T-helper 1 cell treated with Interleukin-12 subunit alpha and Interleukin-12 subunit beta and Interleukin-4 antibody, amounts not matched to agents 30 ng/mL and 1 ng/mL, for 36 hours (primary cell): ENCODE data around the gene CFAP45. TPM values are rescaled to one million over a fixed set of nuclear protein-coding genes. Genes with fewer than 3 reads are reported as not detected.

Source experiments
- intact Hi-C: fragments of 100-400 bp; cut with micrococcal nuclease; formaldehyde crosslinking; loops from one replicate; pipeline ENCODE4 v1.15.1; 2024
- total RNA-seq: library from RNA; stranded (reverse); gene quantifications from 2 replicates; pipeline ENCODE4 v1.2.3, GENCODE V29; 2022

CFAP45 gene
- total RNA-seq, 1 donor from 2014 or later, result 0.76 TPM

GRCh38 chr1:159937054-159937750 lies 37.2 kb upstream of the CFAP45 start:
- intact Hi-C loops, result loop anchor here (2.0 kb wide), 1 partner anchor 148 kb away; no protein-coding TSS in a partner anchor

GRCh38 chr1:159936273-159936904 lies 36.4 kb upstream of the CFAP45 start:
- intact Hi-C loops, result loop anchor here (1.0 to 2.0 kb wide), 4 partner anchors 11 to 148 kb away; partner anchors contain the start of gene TAGLN2

GRCh38 chr1:159935719-159936272 lies 35.8 kb upstream of the CFAP45 start:
- intact Hi-C loops, result loop anchor here (1.0 to 2.0 kb wide), 4 partner anchors 10 to 149 kb away; partner anchors contain the start of gene TAGLN2

DNA sequence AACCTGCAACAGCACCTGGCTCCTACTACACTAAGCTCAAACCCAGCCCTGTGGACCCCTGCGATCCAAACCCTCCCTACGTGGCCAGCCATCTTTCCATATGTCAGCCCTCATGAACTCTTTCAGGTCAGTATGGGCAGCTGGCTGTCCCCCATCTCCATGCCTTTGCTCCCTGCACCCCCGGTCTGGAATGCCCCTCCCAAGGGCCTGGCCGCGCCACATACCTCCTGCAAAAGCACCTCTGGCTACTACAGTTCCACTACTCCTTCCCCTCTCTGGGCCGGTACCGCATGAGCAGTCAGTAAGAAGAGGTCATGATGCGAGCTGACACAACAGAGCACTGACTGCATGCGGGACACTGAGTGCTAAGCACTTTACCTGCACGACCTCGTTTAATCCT lies 35.3 kb upstream of the CFAP45 start:
- intact Hi-C loops, result no loop called here

DNA sequence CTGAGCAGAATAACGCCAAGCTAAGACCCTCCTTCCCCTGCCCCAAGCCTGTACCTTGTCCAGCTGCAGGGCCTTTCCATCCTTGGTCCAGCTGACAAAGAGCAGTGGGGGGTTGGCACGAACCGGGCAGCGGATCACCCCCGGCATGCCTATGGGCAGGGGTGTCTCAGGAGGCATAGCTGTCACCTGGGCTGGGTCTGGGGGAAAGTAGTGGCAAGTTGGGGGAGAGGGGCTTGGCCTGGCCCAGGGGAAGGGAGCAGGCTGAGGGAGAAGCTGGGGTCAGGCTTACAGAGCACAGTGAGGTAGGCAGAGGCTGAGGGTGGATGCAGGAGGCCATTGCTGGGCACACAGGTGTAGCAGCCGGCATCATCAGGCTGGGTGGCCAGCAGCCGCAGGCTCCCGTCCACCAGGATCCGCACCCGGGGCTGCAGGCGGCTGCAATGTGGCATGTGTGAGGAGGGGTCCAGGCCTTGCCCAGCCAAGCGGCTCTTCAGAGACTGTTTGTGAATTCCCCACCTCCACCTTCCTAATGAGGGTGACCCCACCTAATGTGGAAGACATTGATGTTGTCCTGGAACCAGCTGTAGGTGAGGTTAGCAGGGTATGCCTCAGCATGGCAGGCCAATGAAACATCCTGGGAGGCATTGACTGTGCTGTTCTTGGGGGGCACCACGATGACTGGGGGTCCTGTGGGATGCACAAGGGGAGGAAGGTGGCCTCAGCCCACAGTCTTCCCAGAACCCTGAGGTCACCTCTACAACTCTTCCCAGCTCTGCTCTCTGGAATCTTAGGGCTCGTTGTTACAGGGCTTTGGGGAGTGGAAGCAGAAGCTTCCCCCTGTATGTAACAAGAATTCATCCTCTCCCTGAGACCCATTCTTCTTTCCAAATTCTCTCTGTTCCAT lies 34.4 kb upstream of the CFAP45 start:
- intact Hi-C loops, result no loop called here

DNA sequence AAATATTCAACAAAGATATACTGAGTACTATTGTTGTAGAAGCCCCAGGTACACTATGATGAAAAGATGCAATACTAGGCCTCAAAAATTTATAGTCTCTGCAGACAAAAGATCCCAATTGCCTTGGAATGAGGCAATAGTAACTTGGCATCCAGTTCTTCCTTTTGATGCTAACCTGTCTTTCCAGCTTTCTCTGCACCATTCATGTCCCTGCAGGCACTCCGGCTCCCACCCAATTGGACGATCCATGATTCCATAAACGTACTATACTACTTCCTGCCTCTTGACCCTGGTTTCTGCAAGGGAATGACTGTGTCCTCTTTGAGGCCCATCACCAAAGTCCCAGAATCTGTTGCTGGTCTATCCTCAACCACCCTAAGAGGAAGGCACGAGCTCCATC lies 33.4 kb upstream of the CFAP45 start:
- intact Hi-C loops, result no loop called here

DNA sequence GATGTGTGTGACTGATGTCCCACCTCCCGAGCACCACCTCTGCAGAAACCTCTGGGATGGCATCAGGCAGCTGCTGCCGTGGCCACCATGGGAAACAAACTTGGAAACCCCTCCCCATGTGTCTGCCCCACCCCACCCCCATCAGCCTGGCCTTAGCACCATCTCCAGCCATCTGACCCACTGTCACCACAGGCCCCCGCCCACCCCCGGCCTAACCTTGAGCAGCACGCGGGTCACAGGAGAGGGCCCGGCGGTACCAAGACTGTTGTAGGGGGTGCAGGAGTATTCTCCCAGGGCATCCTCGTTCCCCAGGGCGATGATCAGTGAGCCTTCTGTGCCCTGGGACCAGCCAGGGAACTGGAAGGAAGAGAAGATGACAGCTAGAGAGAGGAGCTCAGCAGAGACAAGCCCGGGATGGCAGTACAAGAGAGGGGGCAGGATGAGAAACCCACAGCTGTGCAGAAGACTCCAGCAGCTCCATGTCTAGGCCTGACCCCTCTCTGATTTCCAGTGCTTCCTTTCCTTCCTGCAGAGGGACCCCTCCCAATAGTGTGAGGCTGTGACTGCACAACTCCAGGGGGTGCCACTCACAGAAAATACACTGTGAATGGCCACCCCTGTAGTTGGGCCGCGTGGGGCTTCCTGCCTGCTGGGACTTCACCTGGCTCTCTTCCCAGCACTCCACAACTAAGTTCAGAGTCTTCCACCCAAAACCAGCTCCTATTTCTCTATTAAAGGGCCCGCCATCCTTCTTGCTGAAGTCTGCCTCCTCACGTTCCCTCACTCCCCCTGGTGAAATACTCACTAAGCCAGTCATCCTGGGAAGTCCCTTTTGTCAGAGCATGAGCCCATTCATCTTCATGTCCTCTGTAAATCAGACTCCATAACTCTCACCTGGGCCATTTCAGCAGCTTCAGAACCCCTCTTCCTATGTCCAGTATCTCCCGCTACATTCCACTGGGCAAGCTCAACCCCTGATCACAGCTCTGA lies 32.6 kb upstream of the CFAP45 start:
- intact Hi-C loops, result no loop called here

GRCh38 chr1:159931795-159932173 lies 31.8 kb upstream of the CFAP45 start:
- intact Hi-C loops, result no loop called here

GRCh38 chr1:159931101-159931794 lies 31.3 kb upstream of the CFAP45 start:
- intact Hi-C loops, result no loop called here

GRCh38 chr1:159930634-159931033 lies 30.7 kb upstream of the CFAP45 start:
- intact Hi-C loops, result no loop called here

GRCh38 chr1:159930216-159930615 lies 30.3 kb upstream of the CFAP45 start:
- intact Hi-C loops, result no loop called here

DNA sequence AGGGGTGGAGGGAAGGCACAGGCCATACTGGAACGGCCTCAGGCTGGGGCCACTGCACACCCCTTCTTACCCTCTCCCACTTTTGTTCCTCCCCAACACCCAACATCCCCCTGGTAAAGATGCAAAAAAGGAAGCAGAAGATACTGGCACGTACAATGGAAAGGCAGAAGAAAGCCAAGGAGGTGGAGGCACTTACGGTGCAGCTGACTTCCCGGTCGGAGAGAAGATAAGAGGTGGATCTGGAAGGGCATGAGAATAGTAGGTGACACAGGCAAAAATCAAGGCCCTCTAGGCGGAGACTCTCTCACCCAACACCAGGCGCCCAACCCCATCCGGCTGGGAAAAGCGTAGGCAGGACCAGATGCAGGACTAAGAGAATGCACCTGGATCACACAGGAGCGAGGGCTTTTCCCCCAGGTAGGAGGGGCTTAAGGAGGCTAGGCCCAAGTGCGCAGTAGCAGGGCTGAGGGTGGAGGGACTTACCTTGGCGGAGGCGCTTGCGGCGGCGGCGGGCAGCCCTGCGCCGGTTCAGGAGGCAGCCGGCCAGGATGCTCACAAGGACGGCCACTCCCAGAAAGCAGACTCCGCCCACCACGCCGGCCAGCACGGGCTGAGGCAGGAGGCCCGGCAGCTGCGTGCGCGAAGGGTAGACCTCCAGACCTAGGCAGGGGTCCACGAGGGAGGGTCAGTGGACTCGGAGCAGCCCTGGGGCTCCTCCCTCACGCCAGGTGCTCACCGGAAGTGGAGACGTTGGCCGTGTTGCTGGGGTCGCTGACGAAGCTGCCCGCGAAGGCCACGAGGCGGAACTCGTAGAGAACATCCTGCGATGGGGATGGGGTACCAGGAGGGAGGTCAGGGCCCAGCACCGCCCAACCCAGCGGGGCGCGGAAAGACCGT lies 29.4 kb upstream of the CFAP45 start:
- intact Hi-C loops, result loop anchor here (10.0 kb wide), 3 partner anchors 275 to 1185 kb away; partner anchors contain the start of genes NIT1, PEA15 and PFDN2

- intact Hi-C loops, result loop anchor here (10.0 kb wide), 3 partner anchors 276 to 1186 kb away; partner anchors contain the start of genes NIT1, PEA15 and PFDN2
Measured at GRCh38 chr1:159928491-159929050, 28.6 kb upstream of the CFAP45 start.

DNA sequence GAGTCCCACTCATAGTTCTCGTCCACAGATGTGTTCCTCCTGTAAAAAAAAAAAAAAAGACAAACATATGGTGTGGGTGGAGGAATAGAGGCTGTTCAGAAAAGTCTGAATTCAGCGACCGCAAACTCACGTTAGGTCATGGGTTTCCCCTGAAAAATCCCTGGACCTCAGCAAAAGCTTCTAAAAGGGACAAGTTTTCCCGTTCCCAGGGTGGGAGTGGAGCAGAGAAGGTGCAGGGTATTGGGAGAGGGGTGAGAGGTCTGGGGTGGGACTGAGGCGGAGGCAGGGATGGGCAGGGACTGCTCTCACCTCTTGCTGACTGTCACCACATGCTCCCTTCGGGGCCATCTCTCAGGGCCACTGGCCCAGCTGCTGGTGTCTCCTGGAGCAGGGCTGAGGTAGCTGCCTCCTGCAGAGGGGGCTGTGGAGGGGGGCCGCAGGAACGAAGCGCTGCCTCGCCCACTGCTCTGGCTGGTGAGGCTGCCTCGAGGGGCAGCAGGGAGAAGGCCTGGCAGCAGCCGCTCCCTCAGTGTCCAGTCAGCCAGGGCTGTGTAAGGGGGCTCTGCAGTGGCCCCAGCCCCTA lies 28.0 kb upstream of the CFAP45 start:
- intact Hi-C loops, result loop anchor here (10.0 kb wide), 3 partner anchors 277 to 1187 kb away; partner anchors contain the start of genes NIT1, PEA15 and PFDN2

- intact Hi-C loops, result loop anchor here (10.0 kb wide), 3 partner anchors 277 to 1187 kb away; partner anchors contain the start of genes NIT1, PEA15 and PFDN2
Measured at GRCh38 chr1:159927211-159927848, 27.4 kb upstream of the CFAP45 start.

DNA sequence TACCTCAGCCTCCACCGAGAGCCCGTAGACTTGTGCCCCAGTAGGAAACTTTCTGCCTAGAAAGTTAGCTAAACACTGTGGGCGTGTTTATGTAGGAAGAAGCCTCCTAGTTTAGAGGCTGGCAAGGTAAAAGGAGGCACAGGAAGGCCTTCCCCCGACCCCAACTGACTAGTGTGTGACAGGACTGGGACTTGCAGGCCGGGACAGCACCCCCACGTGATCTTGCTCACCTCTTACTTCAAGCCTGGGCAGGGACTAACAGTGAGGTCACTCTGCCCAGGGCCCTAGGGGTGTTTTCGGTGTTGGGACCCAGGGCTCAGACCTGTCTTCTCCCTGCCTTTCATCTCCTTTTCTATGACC lies 25.7 kb upstream of the CFAP45 start:
- intact Hi-C loops, result loop anchor here (1.0 to 10.0 kb wide), 11 partner anchors 11 to 1189 kb away; partner anchors contain the start of genes AIM2, COPA, DCAF8 and DUSP23
